Stimulated activated CD4-positive, alpha-beta T cell treated with anti-CD3 and anti-CD28 coated beads, Interleukin-4, amount 100 ng/mL, for 1 hour (primary cell): ENCODE data around the gene IQSEC2.

Experiments used
- DNase-seq: peaks from one replicate; pipeline ENCODE4 v3.0.0-alpha.2; 2020

IQSEC2 gene

DNA sequence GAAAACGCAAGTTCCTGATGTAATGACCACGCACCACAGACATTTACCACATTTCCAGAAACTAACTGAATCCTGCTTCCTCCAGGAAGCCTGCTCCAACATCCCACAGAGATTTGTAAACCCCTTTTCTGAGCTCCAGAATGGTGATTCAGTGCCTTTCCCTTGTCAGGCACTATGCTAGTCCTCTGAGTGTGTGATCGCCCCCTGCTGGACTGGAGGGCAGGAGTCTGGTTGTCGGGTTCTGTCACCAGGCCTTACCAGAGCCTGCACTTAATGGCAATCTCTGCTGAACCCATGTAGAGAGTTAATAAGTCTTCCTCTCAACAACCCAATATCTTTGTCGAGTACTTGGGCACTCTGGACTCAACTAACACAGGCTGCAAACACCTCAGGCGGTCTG lies 41.9 kb downstream of the IQSEC2 start:
- DNase-seq, result peak; percentile 41

DNA sequence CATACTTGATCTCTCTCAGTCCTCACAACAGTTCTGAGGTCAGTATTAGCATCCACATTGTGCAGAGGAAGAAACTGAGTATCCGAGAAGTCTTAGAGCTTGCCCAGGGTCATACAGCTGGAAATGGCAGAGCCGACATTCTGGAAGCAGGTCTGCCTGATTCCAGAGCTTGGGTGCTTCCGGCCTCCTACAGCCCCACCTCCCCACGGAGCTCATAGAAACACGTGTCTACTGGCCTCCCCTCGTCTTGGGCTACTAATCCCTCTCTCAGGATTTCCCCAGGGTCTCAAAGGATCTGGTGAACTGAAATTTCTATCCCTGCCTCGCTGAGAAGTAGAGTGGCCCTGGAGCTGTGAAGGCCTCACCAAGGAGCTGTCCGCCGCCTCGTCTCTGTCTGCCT lies 44.3 kb downstream of the IQSEC2 start:
- DNase-seq, result no peak

DNA sequence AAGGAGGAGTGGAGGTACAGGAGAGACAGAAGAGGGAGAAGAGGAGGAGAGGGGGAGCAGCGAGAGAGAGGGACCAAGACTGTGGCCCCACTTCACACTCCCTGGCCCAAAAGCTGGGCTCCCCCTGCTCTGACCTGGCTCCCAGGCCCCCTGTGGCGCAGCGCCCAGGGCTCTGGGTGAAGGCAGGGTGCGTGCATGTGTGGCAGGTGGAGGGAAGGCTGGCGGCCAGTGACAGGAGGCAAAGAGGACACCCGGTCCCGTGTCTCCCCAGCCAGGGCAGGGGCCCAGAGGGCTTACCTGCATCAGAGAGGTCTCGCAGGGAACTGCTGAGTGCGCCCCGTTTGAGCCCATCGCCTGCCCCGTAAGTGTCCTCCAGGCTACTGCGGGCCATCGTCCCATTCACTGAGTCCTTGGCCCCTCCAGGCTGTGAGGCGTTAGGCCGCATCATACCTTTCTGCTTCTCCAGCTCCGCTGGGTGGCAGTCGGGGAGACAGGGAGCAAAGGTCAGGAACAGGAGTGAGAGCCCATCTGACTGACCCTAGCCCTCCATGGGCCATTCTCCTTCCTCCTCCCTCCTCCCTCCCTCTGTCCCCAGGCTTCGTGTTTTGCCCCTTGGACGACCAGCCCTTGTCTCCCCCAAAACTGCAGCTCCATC lies 45.2 kb downstream of the IQSEC2 start:
- DNase-seq, result no peak

DNA sequence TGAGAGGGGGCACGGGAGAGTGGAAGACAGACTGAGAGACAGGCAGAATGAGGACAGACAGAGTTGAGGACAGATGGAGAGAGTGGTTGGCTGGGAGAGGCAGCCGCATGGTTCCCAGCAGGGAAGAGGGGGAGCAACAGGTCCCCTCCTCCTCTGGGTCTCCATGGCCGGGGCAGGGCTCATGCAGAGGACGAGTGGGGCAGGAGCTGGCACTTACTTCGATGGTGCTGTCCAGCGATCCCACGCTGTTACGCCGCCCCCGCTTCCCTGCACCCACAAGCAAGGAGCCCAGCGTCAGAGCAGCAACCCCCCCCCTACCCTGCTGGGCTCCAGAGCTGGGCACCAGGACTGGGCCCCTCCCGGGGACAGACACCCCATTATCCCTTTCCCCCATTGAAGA lies 45.8 kb downstream of the IQSEC2 start:
- no peak for DNase-seq

DNA sequence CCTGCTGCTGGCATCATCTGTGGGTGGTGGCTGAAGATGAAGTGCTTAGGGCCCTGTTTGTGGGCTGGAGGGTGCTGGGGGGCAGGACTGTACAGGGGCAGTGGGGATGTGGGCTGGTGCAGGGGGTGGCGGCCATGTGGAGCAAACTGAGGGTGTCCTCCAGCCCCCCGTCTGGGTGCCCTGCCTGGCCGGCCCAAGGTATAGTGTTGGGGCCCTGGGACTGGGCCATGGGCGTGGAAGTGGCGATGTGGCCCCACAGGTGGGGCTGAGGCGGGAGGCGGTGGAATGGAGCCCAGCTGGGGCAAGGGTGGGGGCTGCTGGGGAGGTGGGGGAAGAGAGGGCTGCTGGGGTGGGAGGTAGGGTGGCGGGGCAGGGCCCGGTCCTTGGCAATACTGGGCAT lies 46.9 kb downstream of the IQSEC2 start:
- no peak for DNase-seq

DNA sequence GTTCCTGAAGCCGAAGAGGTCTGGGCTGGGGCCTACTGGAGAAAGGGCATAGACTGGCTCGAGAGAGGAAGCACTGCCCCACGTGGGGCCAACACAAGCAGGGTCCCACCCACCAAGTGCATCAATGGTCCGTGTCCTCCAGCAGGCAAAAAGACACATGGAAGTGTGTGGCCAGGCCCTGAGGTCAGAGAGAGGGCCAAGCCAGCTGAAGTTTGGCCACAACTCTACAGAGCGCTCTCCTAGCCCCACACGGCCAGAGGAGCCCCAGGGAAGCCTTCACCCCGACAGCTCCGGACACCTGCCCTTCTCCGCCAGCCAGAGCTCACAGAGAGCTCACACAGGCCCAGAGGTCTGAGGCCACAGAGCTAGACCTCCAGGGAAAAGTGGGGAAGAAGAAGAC lies 47.8 kb downstream of the IQSEC2 start:
- DNase-seq, result no peak

DNA sequence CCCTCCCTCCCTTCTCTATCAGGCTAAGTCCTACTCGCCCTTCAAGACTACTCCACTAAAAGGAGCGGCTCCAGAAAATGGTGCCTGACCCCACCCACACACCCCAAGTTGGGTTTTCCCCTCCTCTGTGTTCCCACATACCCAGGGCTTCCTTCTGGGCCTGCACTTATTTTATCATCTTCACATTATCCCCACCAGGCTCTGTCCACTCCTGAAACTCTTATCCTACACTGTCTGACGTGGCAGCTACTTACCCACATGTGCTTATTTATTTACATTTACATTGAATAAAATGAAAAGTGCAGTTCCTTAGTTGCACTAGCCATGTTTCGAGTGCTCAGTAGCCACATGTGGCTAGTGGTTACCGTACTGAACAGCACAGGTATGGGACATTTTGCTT lies 51.3 kb downstream of the IQSEC2 start:
- DNase-seq, result no peak

DNA sequence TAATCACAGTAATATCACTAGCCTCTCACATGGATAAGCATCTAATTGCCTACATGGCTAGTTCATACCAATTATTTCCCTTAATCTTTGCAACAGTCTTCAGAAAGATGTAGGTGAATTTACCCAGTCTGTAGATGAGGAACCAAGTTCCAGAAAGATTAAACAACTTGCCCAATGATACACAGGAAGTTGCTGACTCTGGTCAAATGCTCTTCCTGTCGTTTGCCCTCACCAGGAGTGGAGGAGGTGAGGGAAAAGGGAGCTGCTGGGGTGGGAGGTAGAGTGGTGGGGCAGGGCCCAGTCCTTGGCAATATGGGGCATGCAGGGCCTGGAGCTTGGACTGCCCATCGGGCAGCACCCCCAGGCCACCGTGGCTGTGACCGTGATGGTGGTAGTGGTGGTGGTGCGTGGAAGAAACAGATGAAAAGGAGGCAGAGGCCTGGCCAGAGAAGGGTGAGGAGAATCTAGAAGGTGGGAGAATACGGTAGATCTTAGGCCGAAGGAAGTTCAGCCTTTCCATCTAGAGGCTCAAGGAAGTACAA lies 54.1 kb downstream of the IQSEC2 start:
- DNase-seq, result no peak

DNA sequence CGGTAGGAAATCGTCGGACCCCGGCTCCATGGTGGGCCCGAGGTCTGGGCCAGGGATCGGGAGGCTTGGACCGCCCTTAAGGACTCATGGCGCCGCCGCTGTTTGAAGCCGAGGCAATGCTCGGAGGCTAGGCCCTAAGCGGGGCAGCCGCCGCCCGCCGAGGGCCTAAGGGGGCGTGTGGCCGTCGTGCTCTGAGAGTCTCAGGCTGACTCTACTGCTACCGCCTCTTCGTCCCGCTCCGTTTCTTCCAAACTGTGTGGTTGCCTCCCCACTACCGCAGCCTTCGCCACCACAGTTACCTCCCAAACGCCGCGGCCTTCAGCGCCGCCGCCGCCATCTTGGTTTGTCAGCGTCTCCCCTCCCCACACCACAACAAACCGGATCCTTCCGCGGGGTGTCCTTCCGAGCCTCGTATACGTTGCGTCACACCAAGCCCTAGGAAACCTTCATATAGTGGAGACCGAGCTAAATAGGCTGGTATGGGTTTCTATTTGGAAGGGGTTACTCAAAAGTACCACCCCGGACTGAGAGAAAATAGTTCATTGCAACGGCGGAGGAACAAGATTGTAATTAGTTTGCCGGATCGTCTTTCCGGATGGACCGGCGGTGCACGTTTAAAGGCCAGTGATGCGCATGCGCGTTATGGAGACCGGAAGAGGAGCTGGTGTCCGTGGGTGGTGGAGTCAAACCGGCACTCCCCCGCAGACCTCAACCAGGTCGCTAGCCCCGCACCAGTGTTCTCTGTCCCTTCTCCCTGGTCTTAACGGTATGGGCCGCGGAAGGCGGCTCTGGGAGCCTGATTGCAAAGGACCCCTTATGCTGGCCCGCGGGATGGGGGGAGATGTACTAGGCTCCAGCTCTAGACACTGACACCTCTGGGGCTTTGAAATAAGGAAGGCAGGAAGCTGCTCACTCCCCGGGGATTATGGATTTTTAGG lies 56.3 kb downstream of the IQSEC2 start, which contains the start of gene KDM5C:
Gene KDM5C (minus strand): TSS at position 348 of the 938 bp plus-strand sequence. CDS start 318 bp downstream, at position 30.
- DNase-seq, result peak; percentile 82

DNA sequence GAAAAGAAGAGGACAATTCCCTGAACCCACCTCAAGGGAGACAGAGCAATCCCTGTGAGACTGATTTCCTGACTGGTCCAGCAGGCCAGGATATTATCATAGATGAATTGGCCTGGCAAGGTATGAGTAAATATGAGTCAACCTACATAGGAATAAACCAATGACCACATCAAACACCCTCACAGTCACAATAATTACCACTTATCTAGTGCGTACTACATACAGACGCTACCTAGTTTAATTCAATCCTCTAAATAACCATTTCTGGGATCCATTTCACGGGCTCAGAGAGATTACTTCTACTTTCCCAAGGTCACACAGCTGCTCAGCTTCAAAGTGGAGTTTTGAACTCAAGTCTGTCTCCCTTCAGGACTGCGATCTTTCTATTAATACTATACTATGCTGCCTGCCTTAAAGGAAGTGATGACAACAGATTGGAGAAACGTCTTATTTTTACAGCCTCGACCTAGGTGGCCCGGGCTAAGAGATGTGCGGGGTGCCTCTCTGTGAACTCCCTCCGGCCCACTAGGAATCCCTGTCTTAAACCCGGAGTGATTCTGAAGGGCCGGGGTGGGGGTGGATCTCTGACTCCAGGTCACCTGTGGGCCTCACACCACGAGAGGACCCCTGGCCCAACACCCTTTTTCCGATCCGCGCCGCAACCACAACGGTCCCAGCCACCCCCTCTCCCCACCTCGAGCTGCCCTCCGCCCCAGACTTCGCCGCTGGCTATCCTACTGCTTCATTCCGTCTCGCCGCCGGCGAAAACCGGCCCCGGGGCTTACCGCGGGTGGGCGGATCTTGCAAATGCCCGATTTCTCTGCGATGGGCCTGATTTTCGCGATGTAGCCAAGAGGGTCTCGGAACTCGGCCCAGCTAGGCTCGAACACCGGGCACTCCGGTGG lies 57.2 kb downstream of the IQSEC2 start:
- peak; percentile 4 for DNase-seq

DNA sequence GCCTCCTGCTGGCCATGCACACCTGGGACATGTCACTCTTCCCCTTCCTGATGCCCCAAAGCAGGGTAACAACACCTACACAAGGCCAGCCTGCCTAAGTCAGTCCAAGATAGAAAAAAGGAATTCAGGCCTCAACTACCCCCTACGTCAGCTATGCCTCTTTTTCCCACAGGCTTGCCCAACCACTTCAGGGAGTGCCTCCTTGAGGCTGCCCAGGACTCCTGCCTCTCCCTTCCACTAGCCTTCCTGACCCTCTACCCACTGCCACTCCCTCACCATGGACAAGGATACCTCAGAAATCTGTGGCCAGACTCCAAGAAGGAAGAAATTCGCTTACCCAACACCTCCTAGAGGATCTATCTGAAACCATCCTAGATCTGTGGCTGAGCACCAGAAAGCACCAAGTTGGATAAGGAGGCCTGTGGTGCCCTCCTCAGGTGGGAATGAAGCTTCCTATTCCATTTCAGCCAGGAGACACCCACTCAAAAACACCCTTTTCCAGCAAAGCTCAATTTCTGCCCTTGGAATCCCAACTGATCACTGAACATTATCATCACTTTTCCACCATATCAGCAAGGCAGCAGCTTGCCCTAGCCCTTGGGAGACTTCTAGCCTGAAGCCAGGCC lies 58.2 kb downstream of the IQSEC2 start:
- DNase-seq, result no peak
